Stimulated activated CD4-positive, alpha-beta T cell treated with anti-CD3 and anti-CD28 coated beads, Interleukin-12 subunit alpha, Interleukin-12 subunit beta, amount 100 ng/mL, for 4 hours (primary cell): ENCODE data around the gene TTC31.
A peak's percentile ranks its signal among the peaks of the same experiment; 100 is the strongest.

Experiments
- DNase-seq: peaks from one replicate; pipeline ENCODE4 v3.0.0-alpha.2; 2020

TTC31 gene

GRCh38 chr2:74488643-74489481 is 6.0 kb downstream of the TTC31 start:
- DNase-seq, result no peak

GRCh38 chr2:74489906-74490305 is 7.0 kb downstream of the TTC31 start:
- no peak for DNase-seq

- no peak for DNase-seq
Observed at GRCh38 chr2:74491648-74492544, 9.0 kb downstream of the TTC31 start.

- no peak for DNase-seq
Observed at GRCh38 chr2:74493546-74493945, 10.7 kb downstream of the TTC31 start.

GRCh38 chr2:74495440-74495839 is 12.6 kb downstream of the TTC31 start:
- DNase-seq, result no peak

- no peak for DNase-seq
Observed at GRCh38 chr2:74496997-74497776, 14.3 kb downstream of the TTC31 start.

- peak; percentile 35 for DNase-seq
Observed at GRCh38 chr2:74497777-74498499, 15.1 kb downstream of the TTC31 start.

GRCh38 chr2:74498500-74499266 is 15.8 kb downstream of the TTC31 start:
- no peak for DNase-seq

GRCh38 chr2:74499267-74499939 is 16.5 kb downstream of the TTC31 start, which contains the start of gene LBX2:
TSS of gene LBX2 (minus strand) at chr2:74499603. CDS start at chr2:74499537, 66 bp downstream.
- DNase-seq, result peak; percentile 46

- no peak for DNase-seq
Observed at GRCh38 chr2:74499940-74500577, 17.2 kb downstream of the TTC31 start.

- no peak for DNase-seq
Observed at GRCh38 chr2:74500578-74500946, 17.7 kb downstream of the TTC31 start.

GRCh38 chr2:74501335-74502071 is 18.6 kb downstream of the TTC31 start:
- no peak for DNase-seq

- DNase-seq, result no peak
Observed at GRCh38 chr2:74502147-74502719, 19.4 kb downstream of the TTC31 start.

GRCh38 chr2:74502720-74503505 is 20.0 kb downstream of the TTC31 start:
- peak; percentile 42 for DNase-seq

- no peak for DNase-seq
Observed at GRCh38 chr2:74503506-74504475, 20.9 kb downstream of the TTC31 start.

GRCh38 chr2:74504591-74504990 is 21.7 kb downstream of the TTC31 start:
- DNase-seq, result no peak
